ENCODE results near the gene TAGLN2.

DNA sequence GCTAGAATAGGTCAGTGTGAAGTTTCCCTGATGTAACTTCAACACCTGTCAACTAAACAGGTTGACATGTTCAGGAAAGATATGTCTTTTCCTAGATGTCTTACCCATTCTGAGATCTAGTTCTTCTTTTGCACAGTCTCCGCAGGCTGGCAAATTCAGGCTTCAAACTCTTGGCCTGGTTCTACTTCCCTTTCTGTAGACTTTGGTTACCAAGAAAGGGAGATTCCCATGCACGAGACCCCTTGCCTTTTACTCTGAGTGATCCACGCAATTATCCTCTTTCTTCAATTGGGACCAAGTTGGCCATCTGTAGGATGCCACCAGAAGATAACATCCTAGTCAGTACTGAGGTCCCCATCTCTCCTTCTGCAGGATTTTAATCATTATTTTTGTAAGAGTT is 27.3 kb downstream of the TAGLN2 start:
- TF ChIP-seq, protein P1, sequence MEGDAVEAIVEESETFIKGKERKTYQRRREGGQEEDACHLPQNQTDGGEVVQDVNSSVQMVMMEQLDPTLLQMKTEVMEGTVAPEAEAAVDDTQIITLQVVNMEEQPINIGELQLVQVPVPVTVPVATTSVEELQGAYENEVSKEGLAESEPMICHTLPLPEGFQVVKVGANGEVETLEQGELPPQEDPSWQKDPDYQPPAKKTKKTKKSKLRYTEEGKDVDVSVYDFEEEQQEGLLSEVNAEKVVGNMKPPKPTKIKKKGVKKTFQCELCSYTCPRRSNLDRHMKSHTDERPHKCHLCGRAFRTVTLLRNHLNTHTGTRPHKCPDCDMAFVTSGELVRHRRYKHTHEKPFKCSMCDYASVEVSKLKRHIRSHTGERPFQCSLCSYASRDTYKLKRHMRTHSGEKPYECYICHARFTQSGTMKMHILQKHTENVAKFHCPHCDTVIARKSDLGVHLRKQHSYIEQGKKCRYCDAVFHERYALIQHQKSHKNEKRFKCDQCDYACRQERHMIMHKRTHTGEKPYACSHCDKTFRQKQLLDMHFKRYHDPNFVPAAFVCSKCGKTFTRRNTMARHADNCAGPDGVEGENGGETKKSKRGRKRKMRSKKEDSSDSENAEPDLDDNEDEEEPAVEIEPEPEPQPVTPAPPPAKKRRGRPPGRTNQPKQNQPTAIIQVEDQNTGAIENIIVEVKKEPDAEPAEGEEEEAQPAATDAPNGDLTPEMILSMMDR (IDR thresholded peaks at IDR 0.05), result no peak
- TF ChIP-seq POLR2A (IDR thresholded peaks at IDR 0.05), result no peak
